GM12878 (cell line): Measurements from ENCODE around the gene SOX18. TPM values are rescaled to one million over a fixed set of nuclear protein-coding genes. Genes with fewer than 3 reads are reported as not detected.
A peak's percentile ranks its signal among the peaks of the same experiment; 100 is the strongest.

ENCODE experiments used
- ASH2L ChIP-seq: fragments of 300-600, 200-600 bp; sonication (generic); IDR thresholded peaks from 2 replicates; pipeline ENCODE4 v1.6.1; 2017; ENCODE audit warnings: low read depth, mild to moderate bottlenecking, borderline replicate concordance
- IRF5 ChIP-seq: fragments of 450-650 bp; IDR thresholded peaks from 2 replicates; pipeline ENCODE4 v1.6.1; 2017; ENCODE audit warnings: borderline replicate concordance
- RELA ChIP-seq: fragments of 450-650 bp; IDR thresholded peaks from 2 replicates; pipeline ENCODE4 v1.8.0; 2014; ENCODE audit warnings: borderline replicate concordance; ENCODE audit not compliant: partially characterized antibody
- TAF1 ChIP-seq: IDR thresholded peaks from 2 replicates; pipeline ENCODE4 v1.6.1; 2011; ENCODE audit warnings: mild to moderate bottlenecking, low read depth, low read length, borderline replicate concordance
- TCF3 ChIP-seq: IDR thresholded peaks from 2 replicates; pipeline ENCODE4 v1.6.1; 2012; ENCODE audit warnings: low read depth, mild to moderate bottlenecking, low read length, borderline replicate concordance; ENCODE audit not compliant: insufficient read depth
- ZBTB33 ChIP-seq: fragments of 450-650 bp; IDR thresholded peaks from 2 replicates; pipeline ENCODE4 v1.6.1; 2017; ENCODE audit warnings: mild to moderate bottlenecking
- ZBTB4 ChIP-seq: fragments of 450-650 bp; formaldehyde crosslinking; IDR thresholded peaks from 2 replicates; pipeline ENCODE4 v1.4.0; 2022; ENCODE audit warnings: mild to moderate bottlenecking, moderate library complexity
- ZNF592 ChIP-seq: fragments of 450-650 bp; IDR thresholded peaks from 2 replicates; pipeline ENCODE4 v1.6.1; 2017; ENCODE audit warnings: mild to moderate bottlenecking, moderate library complexity
- polyA plus RNA-seq, 11 experiments: library from polyadenylated mRNA; depleted of rRNA in 4 of 11; unstranded in 6 of 11; stranded (reverse) in 5 of 11; fragments of >200 nt; fragmentation: Nextera tagmentation in 4 of 11; fragmentation: Illumina TruSeq in 1 of 11; extraction: Ambion mirVana in 4 of 11; extraction: Trizol in 1 of 11; gene quantifications; 1 replicate in 1 of 11; 2 replicates in 10 of 11; pipeline versions ENCODE4 v1.2.1 to v1.2.3, GENCODE V29; 2011 to 2016; ENCODE audit warnings: inconsistent platforms in 2 of 11, missing spikeins in 2 of 11, low read depth in 1 of 11
- total RNA-seq, 4 experiments: library from RNA; depleted of rRNA in 3 of 4; stranded (reverse); fragments of >200 nt in 3 of 4; fragmentation: Illumina TruSeq in 1 of 4; extraction: Trizol in 1 of 4; gene quantifications; 2 replicates each; pipeline versions ENCODE4 v1.2.1 to v1.2.3, GENCODE V29; 2013 to 2021
- TF ChIP-seq, protein P1 (sequence below): fragments of 450-650 bp; formaldehyde crosslinking; IDR thresholded peaks from 2 replicates; pipeline ENCODE4 v1.5.0; 2022; ENCODE audit warnings: mild to moderate bottlenecking, missing genetic modification characterization
- TF ChIP-seq, protein P2 (sequence below): fragments of 450-650 bp; IDR thresholded peaks from 2 replicates; pipeline ENCODE4 v1.6.1; 2018; ENCODE audit warnings: borderline replicate concordance, mild to moderate bottlenecking; ENCODE audit not compliant: partially characterized antibody

Gene SOX18
- total and polyA plus RNA-seq, 10 of the 15 experiments (the other 5 are each of a cell fraction or from before 2014, with no cell fraction given), result 0.05 to 5.6 (median 0.28) TPM; not detected in 3

DNA sequence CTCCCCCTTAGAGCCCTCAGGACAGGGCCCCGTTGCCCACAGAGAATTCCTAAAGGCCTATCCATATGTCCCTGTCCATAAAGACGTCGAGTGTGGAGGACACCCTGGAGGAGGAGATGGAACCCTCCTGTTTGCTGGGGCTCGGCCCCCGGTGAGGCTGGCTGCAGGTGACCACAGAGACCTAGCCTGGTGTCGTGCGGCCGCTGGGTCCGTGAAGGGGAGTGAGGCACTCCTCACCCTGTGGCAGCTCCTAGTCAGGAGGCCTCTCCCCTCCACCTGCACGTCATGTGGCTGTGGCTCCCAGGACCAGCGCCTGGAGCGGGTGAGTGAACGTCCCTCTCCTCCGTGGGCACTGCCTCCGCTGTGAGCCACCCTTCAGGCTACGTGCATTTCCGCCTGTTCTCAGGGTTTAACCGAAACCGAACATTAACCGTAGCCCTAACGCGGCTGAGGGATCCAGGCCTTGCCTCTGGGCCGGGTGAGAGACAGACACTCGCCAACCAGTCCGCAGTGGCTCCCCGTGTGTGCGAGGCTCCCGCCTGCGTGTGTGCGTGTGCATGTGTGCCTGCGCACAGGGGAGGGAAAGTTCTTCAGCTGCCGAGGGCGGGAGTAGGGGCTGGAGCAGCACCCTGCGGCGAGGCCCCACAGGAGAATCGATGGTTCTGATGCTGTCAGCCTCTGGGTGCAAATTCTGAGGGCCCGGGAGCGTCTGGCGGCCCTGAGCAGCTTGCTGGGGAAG, 7.6 kb upstream of the SOX18 start (continued):
- TF ChIP-seq ASH2L, result no peak
- TF ChIP-seq IRF5, result no peak
- TF ChIP-seq, protein P1, sequence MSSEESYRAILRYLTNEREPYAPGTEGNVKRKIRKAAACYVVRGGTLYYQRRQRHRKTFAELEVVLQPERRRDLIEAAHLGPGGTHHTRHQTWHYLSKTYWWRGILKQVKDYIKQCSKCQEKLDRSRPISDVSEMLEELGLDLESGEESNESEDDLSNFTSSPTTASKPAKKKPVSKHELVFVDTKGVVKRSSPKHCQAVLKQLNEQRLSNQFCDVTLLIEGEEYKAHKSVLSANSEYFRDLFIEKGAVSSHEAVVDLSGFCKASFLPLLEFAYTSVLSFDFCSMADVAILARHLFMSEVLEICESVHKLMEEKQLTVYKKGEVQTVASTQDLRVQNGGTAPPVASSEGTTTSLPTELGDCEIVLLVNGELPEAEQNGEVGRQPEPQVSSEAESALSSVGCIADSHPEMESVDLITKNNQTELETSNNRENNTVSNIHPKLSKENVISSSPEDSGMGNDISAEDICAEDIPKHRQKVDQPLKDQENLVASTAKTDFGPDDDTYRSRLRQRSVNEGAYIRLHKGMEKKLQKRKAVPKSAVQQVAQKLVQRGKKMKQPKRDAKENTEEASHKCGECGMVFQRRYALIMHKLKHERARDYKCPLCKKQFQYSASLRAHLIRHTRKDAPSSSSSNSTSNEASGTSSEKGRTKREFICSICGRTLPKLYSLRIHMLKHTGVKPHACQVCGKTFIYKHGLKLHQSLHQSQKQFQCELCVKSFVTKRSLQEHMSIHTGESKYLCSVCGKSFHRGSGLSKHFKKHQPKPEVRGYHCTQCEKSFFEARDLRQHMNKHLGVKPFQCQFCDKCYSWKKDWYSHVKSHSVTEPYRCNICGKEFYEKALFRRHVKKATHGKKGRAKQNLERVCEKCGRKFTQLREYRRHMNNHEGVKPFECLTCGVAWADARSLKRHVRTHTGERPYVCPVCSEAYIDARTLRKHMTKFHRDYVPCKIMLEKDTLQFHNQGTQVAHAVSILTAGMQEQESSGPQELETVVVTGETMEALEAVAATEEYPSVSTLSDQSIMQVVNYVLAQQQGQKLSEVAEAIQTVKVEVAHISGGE (CRISPR knock-in tag), result no peak
- no peak for TF ChIP-seq ZNF592
- TF ChIP-seq ZBTB33, result peak; percentile 87; the same call in 1 of the 2 replicates
- no peak for TF ChIP-seq ZBTB4 (CRISPR knock-in tag)
- TF ChIP-seq TCF3, result no peak
- TF ChIP-seq, protein P2, sequence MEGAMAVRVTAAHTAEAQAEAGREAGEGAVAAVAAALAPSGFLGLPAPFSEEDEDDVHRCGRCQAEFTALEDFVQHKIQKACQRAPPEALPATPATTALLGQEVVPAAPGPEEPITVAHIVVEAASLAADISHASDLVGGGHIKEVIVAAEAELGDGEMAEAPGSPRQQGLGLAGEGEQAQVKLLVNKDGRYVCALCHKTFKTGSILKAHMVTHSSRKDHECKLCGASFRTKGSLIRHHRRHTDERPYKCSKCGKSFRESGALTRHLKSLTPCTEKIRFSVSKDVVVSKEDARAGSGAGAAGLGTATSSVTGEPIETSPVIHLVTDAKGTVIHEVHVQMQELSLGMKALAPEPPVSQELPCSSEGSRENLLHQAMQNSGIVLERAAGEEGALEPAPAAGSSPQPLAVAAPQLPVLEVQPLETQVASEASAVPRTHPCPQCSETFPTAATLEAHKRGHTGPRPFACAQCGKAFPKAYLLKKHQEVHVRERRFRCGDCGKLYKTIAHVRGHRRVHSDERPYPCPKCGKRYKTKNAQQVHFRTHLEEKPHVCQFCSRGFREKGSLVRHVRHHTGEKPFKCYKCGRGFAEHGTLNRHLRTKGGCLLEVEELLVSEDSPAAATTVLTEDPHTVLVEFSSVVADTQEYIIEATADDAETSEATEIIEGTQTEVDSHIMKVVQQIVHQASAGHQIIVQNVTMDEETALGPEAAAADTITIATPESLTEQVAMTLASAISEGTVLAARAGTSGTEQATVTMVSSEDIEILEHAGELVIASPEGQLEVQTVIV, result no peak
- no peak for TF ChIP-seq TAF1
- no peak for TF ChIP-seq RELA
